Endothelial cell of umbilical vein (primary cell): ENCODE data around the gene CTSG. TPM values are rescaled to one million over a fixed set of nuclear protein-coding genes. Genes with fewer than 3 reads are reported as not detected.

Source experiments
- BruUV-seq: library from RNA; stranded (reverse); fragments of 400-500 nt; replicated peaks from 2 replicates; lab custom pipeline; 2021; lab: Mats Ljungman, UMichigan
- CTCF ChIA-PET: fragments of 300-600, 350-600 bp; sonication (Branson Sonifier 250); formaldehyde crosslinking; loops from one replicate; lab custom pipeline; 2021; ENCODE audit warnings: antibody characterized with exemption, inconsistent platforms; lab: Charles Lee
- POLR2A ChIA-PET: fragments of 300-600, 350-600 bp; sonication (Branson Sonifier 250); formaldehyde crosslinking; loops from one replicate; lab custom pipeline; 2021; ENCODE audit warnings: antibody characterized with exemption, inconsistent platforms; lab: Charles Lee
- DNase-seq: peaks from one replicate; pipeline ENCODE4 v3.0.0-alpha.2; 2011; ENCODE audit warnings: low read depth, low spot score
- FAIRE-seq: peaks from 2 replicates; lab custom pipeline; 2011; peaks lifted over from hg19 to GRCh38; lab: Jason Lieb, UNC
- H2AFZ ChIP-seq: 2 replicates; pipeline ENCODE4 v1.6.0; 2012; ENCODE audit warnings: low read depth, low read length, control low read depth, inconsistent platforms
- H3K27ac ChIP-seq: 2 replicates; pipeline ENCODE4 v1.5.1; 2011; ENCODE audit warnings: low read depth, mild to moderate bottlenecking, control low read depth, low read length, moderate library complexity; ENCODE audit not compliant: insufficient read depth
- H3K27me3 ChIP-seq, 2 experiments: 2 replicates each; pipeline versions ENCODE4 v1.6.0 to v1.6.1; 2011; ENCODE audit warnings: low read length in 2 of 2, mixed read lengths in 1 of 2; ENCODE audit not compliant: control insufficient read depth in 2 of 2, insufficient read depth in 2 of 2
- H3K36me3 ChIP-seq, 2 experiments: 2 replicates in 1 of 2; 3 replicates in 1 of 2; pipeline ENCODE4 v1.5.1; 2011; ENCODE audit warnings: low read length in 2 of 2, mild to moderate bottlenecking in 1 of 2, moderate library complexity in 1 of 2; ENCODE audit not compliant: control insufficient read depth in 2 of 2, insufficient read depth in 2 of 2; ENCODE audit errors: extremely low read depth in 1 of 2
- H3K4me1 ChIP-seq: 3 replicates; pipeline ENCODE4 v1.5.1; 2011; ENCODE audit warnings: mild to moderate bottlenecking, low read length; ENCODE audit not compliant: control insufficient read depth, insufficient read depth; ENCODE audit errors: extremely low read depth
- H3K4me2 ChIP-seq: 2 replicates; pipeline ENCODE4 v1.6.1; 2011; ENCODE audit warnings: low read length, control low read depth, mixed read lengths; ENCODE audit not compliant: insufficient read depth
- H3K4me3 ChIP-seq, 3 experiments: fragments of 200-600 bp in 1 of 3; sonication (generic), shearing (Covaris generic) in 1 of 3; replicated peaks in 1 of 3; 2 replicates each; pipeline ENCODE4 v1.5.1; 2011 to 2016; ENCODE audit warnings: control low read depth in 3 of 3, low read length in 3 of 3, mild to moderate bottlenecking in 2 of 3, inconsistent platforms in 1 of 3, low read depth in 1 of 3, moderate library complexity in 1 of 3; ENCODE audit not compliant: insufficient read depth in 1 of 3
- H3K79me2 ChIP-seq: 2 replicates; pipeline ENCODE4 v1.6.0; 2012; ENCODE audit warnings: low read length, inconsistent platforms; ENCODE audit not compliant: control insufficient read depth, insufficient read depth
- H3K9ac ChIP-seq: replicated peaks from 2 replicates; pipeline ENCODE3; 2011; ENCODE audit warnings: low read length, control low read depth; ENCODE audit not compliant: insufficient read depth; ENCODE audit errors: extremely low read depth
- H3K9me1 ChIP-seq: replicated peaks from 3 replicates; pipeline ENCODE4 v1.6.0; 2011; ENCODE audit warnings: mild to moderate bottlenecking, low read length; ENCODE audit not compliant: control insufficient read depth, insufficient read depth; ENCODE audit errors: extremely low read depth
- H3K9me3 ChIP-seq: replicated peaks from 2 replicates; pipeline ENCODE4 v1.5.1; 2012; ENCODE audit warnings: low read length, inconsistent platforms; ENCODE audit not compliant: control insufficient read depth, insufficient read depth
- H4K20me1 ChIP-seq: replicated peaks from 2 replicates; pipeline ENCODE3; 2011; ENCODE audit warnings: mild to moderate bottlenecking, low read length; ENCODE audit not compliant: control insufficient read depth, insufficient read depth; ENCODE audit errors: extremely low read depth
- CTCF ChIP-seq, 2 donors: IDR thresholded peaks; 1 replicate in 1 of 2; 2 replicates in 1 of 2; pipeline ENCODE4 v1.5.1; 2011; ENCODE audit warnings: low read length in 2 of 2, mild to moderate bottlenecking in 2 of 2, moderate library complexity in 2 of 2, control low read depth in 1 of 2, inconsistent platforms in 1 of 2, low read depth in 1 of 2; ENCODE audit not compliant: insufficient read depth in 1 of 2; ENCODE audit errors: extremely low read depth in 1 of 2
- EZH2 ChIP-seq: IDR thresholded peaks from 2 replicates; pipeline ENCODE4 v1.6.1; 2012; ENCODE audit warnings: borderline replicate concordance, low read depth, mild to moderate bottlenecking, moderate library complexity, low read length, inconsistent platforms; ENCODE audit not compliant: severe bottlenecking
- FOS ChIP-seq: IDR thresholded peaks from 2 replicates; pipeline ENCODE4 v1.6.1; 2011; ENCODE audit warnings: mild to moderate bottlenecking, low read length, moderate library complexity, borderline replicate concordance; ENCODE audit not compliant: insufficient read depth
- GATA2 ChIP-seq: IDR thresholded peaks from 2 replicates; pipeline ENCODE4 v1.7.0; 2011; ENCODE audit warnings: low read depth, mild to moderate bottlenecking, moderate library complexity, mixed read lengths, low read length; ENCODE audit not compliant: insufficient read length, insufficient read depth
- JUN ChIP-seq: IDR thresholded peaks from 2 replicates; pipeline ENCODE4 v1.6.1; 2011; ENCODE audit warnings: borderline replicate concordance, low read depth; ENCODE audit not compliant: insufficient read length, insufficient read depth
- MAX ChIP-seq: IDR thresholded peaks from 2 replicates; pipeline ENCODE4 v1.6.1; 2011; ENCODE audit not compliant: insufficient read depth, insufficient read length
- MYC ChIP-seq: IDR thresholded peaks from one replicate; pipeline ENCODE4 v1.6.1; 2011; ENCODE audit warnings: mild to moderate bottlenecking, low read depth, low read length
- POLR2A ChIP-seq: IDR thresholded peaks from 2 replicates; pipeline ENCODE4 v1.6.1; 2012; ENCODE audit warnings: low read depth, mild to moderate bottlenecking, control low read depth, low read length
- POLR2AphosphoS5 ChIP-seq: IDR thresholded peaks from 2 replicates; pipeline ENCODE4 v1.6.1; 2012; ENCODE audit warnings: low read depth, mild to moderate bottlenecking, control low read depth, low read length, moderate library complexity; ENCODE audit not compliant: insufficient read depth
- dilution Hi-C: fragments of 300-500 bp; cut with MboI; formaldehyde crosslinking; loops from one replicate; pipeline ENCODE4 v1.15.0; 2019; ENCODE audit warnings: low sequenced_read_pairs; ENCODE audit not compliant: extremely low pct_ligation_motif_present
- intact Hi-C: fragments of 100-400 bp; cut with micrococcal nuclease; formaldehyde crosslinking; loops from one replicate; pipeline ENCODE4 v1.10.0; 2022
- polyA plus RNA-seq, 4 experiments: library from polyadenylated mRNA; depleted of rRNA in 3 of 4; stranded (reverse) in 3 of 4; unstranded in 1 of 4; fragments of >200 nt; gene quantifications; 2 replicates each; pipeline versions ENCODE4 v1.2.1 to v1.2.3, GENCODE V29; 2011 to 2012; ENCODE audit warnings: missing spikeins in 1 of 4
- total RNA-seq: library from RNA; stranded (reverse); gene quantifications from 2 replicates; pipeline ENCODE4 v1.2.3, GENCODE V29; 2021

Gene CTSG
- total and polyA plus RNA-seq, 2 donors (not counting 3 experiments of a cell fraction or from before 2014, with no cell fraction given) = not detected

- Histone ChIP-seq H3K4me3 (no peak overlapping the region), H3K36me3 (no peaks in the 10 kb centered on the region), H2AFZ (no peak overlapping the region), H3K4me1 (no peaks in the 10 kb centered on the region), H3K79me2 (no peaks in the 10 kb centered on the region), H3K9ac (no peak overlapping the region), H3K9me1 (no peaks in the 10 kb centered on the region), H3K9me3 (no peaks in the 10 kb centered on the region), H3K27me3 (peaks cover 0 to 2% of the 10 kb centered on the region in 2 experiments), H3K4me2 (no peak overlapping the region), H4K20me1 (no peaks in the 10 kb centered on the region), H3K27ac (no peak overlapping the region)
- BruUV-seq = no TSS peak
- intact Hi-C loops = no loop called here
- DNase-seq = no peak
- no peak for FAIRE-seq
- POLR2A ChIA-PET = no interaction called here
- no peak for TF ChIP-seq CTCF (IDR thresholded peaks at IDR 0.05; ENCODE audit: extremely low read depth in 1 of 2, insufficient read depth in 1 of 2, low read depth in 1 of 2, low read length in 2 of 2)
- TF ChIP-seq POLR2A = no peak
- TF ChIP-seq FOS = no peak
- TF ChIP-seq GATA2 = no peak
- TF ChIP-seq POLR2AphosphoS5 = no peak
- no peak for TF ChIP-seq EZH2
- no peak for TF ChIP-seq MYC
- TF ChIP-seq MAX = no peak
- no peak for TF ChIP-seq JUN
- dilution Hi-C loops = no loop called here
- CTCF ChIA-PET = no interaction called here
Measured at GRCh38 chr14:24576771-24577170, 721 bp upstream of the CTSG start.
